Stomach (tissue), 19 donors: Measurements from ENCODE around the gene UNC5A. TPM values are rescaled to one million over a fixed set of nuclear protein-coding genes. Genes with fewer than 3 reads are reported as not detected.

Experiments
- DNase-seq, 2 donors: peaks; one replicate each; pipeline versions ENCODE4 v3.0.0 to v3.0.0-alpha.2; 2013 to 2019
- H3K27ac ChIP-seq, 5 donors: fragments of 200-600 bp in 4 of 5; sonication (generic) in 4 of 5; one replicate each; pipeline ENCODE4 v1.5.1; 2013 to 2019; ENCODE audit warnings: mild to moderate bottlenecking in 1 of 5, moderate library complexity in 1 of 5
- H3K27me3 ChIP-seq, 3 donors: fragments of 200-600 bp; sonication (generic); one replicate each; pipeline ENCODE4 v1.5.1; 2017 to 2019; ENCODE audit warnings: mixed run types in 1 of 3
- H3K36me3 ChIP-seq, 4 donors: fragments of 200-600 bp; sonication (generic); 1 replicate in 3 of 4; 2 replicates in 1 of 4; pipeline ENCODE4 v1.5.1; 2016 to 2019
- H3K4me1 ChIP-seq, 4 donors: fragments of 200-600 bp; sonication (generic); one replicate each; pipeline ENCODE4 v1.5.1; 2016 to 2019
- H3K4me3 ChIP-seq, 4 donors: fragments of 200-600 bp; sonication (generic) in 3 of 4; one replicate each; pipeline ENCODE4 v1.5.1; 2016 to 2019; ENCODE audit warnings: mild to moderate bottlenecking in 1 of 4
- H3K9me3 ChIP-seq, 4 donors: fragments of 200-600 bp; sonication (generic); one replicate each; pipeline ENCODE4 v1.5.1; 2016 to 2019
- EP300 ChIP-seq: sonication (generic); formaldehyde crosslinking; IDR thresholded peaks from one replicate; pipeline ENCODE4 v1.6.1; 2017; ENCODE audit warnings: antibody characterized with exemption
- POLR2A ChIP-seq, 4 donors: fragments of 450-650 bp; IDR thresholded peaks; one replicate each; pipeline ENCODE4 v1.6.1; 2016; ENCODE audit warnings: antibody characterized with exemption in 4 of 4, control low read depth in 2 of 4, mild to moderate bottlenecking in 1 of 4, moderate library complexity in 1 of 4
- POLR2AphosphoS5 ChIP-seq, 3 donors: sonication (generic); formaldehyde crosslinking; IDR thresholded peaks; one replicate each; pipeline ENCODE4 v1.6.1; 2016; ENCODE audit warnings: antibody characterized with exemption in 3 of 3
- WGBS, 5 donors: extraction: QIAGEN DNeasy Blood & Tissue Kit in 3 of 5; methylation state at CpG; one replicate each; pipeline versions ENCODE4 v1.1.5 to v1.1.7; 2013 to 2018; 5-methylcytosine and 5-hydroxymethylcytosine counted together
- intact Hi-C: fragments of 100-400 bp; cut with DNase I; formaldehyde crosslinking; loops from one replicate; pipeline ENCODE4 v1.15.1; 2023; ENCODE audit warnings: low total_unique reads
- long read RNA-seq, 10 donors: transcript quantifications; one replicate each; lab custom pipeline, GENCODE V29; 2026
- polyA plus RNA-seq, 3 donors: library from polyadenylated mRNA; stranded (reverse); fragments of 200-250 nt; gene quantifications; one replicate each; pipeline ENCODE4 v1.2.3, GENCODE V29; 2013
- total RNA-seq, 5 donors: library from RNA; depleted of rRNA; stranded (reverse); fragments of >200 nt; gene quantifications; one replicate each; pipeline versions ENCODE4 v1.1.0 to v1.2.3, GENCODE V29; 2014 to 2016
- TF ChIP-seq, protein P1 (sequence below), 7 experiments: fragments of 450-650 bp in 4 of 7; fragments of 200-600 bp in 3 of 7; sonication (generic) in 3 of 7; IDR thresholded peaks; one replicate each; pipeline ENCODE4 v1.5.1; 2016 to 2019; ENCODE audit warnings: antibody characterized with exemption in 7 of 7, control low read depth in 2 of 7, mild to moderate bottlenecking in 1 of 7
- donor health status: healthy with polysubstance abuse.
- donor health status: Bipolar disorder and iron deficiency.
- donor health status: healthy.

Gene UNC5A
- total RNA-seq (under 1 TPM in 2 of 5 donors, not detected in 3; 0.55 to 0.72 TPM), polyA plus RNA-seq (under 1 TPM in 2 of 3 donors, not detected in 1; 0.08 to 0.37 TPM)
- long read RNA-seq, donor 1 = 0 reads
- long read RNA-seq, donor 2 = 0 reads
- long read RNA-seq, donor 3 = 0 reads
- long read RNA-seq, donor 4 = 0 reads
- long read RNA-seq, donor 5 = 0 reads
- long read RNA-seq, donor 6, partial matches to known transcripts = 0 of 1 reads
- long read RNA-seq, donor 6, other reads (novel, unspliced or antisense) = 0 of 1 reads
- long read RNA-seq, donor 7 = 0 reads
- long read RNA-seq, donor 8 = 0 reads
- long read RNA-seq, donor 9 = 0 reads
- long read RNA-seq, donor 10 = 0 reads

- Histone ChIP-seq H3K27me3 (peaks cover 24 to 97% (median 57%) of the 10 kb centered on the region in 3 donors), H3K36me3 (no peaks in the 10 kb centered on the region), H3K27ac (no peak within 1 kb of the TSS), H3K4me3 (peak within 1 kb of the TSS; percentile 35 to 48 (median 42)), H3K9me3 (no peaks in the 10 kb centered on the region), H3K4me1 (peaks cover 14 to 26% (median 21%) of the 10 kb centered on the region in 4 donors)
- intact Hi-C loops = no loop called here
- TF ChIP-seq POLR2AphosphoS5 (IDR thresholded peaks at IDR 0.05) (no peak), EP300 (no peak), POLR2A (IDR thresholded peaks at IDR 0.05) (no peak)
- TF ChIP-seq, protein P1, sequence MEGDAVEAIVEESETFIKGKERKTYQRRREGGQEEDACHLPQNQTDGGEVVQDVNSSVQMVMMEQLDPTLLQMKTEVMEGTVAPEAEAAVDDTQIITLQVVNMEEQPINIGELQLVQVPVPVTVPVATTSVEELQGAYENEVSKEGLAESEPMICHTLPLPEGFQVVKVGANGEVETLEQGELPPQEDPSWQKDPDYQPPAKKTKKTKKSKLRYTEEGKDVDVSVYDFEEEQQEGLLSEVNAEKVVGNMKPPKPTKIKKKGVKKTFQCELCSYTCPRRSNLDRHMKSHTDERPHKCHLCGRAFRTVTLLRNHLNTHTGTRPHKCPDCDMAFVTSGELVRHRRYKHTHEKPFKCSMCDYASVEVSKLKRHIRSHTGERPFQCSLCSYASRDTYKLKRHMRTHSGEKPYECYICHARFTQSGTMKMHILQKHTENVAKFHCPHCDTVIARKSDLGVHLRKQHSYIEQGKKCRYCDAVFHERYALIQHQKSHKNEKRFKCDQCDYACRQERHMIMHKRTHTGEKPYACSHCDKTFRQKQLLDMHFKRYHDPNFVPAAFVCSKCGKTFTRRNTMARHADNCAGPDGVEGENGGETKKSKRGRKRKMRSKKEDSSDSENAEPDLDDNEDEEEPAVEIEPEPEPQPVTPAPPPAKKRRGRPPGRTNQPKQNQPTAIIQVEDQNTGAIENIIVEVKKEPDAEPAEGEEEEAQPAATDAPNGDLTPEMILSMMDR (IDR thresholded peaks at IDR 0.05) = no peak
- DNase-seq = peak in 1 of 2 donors; percentile 85
- WGBS, 5 donors = 0 to 2% (median 1%) methylated on average over 13 to 64 of the region's 65 CpGs; no CpG with 5 or more reads in 1 of the 5 donors
Measured at GRCh38 chr5:176810081-176810597, at the start of gene UNC5A. UNC5A (plus strand) TSS chr5:176810559; CDS start chr5:176810751, 192 bp downstream.

DNA sequence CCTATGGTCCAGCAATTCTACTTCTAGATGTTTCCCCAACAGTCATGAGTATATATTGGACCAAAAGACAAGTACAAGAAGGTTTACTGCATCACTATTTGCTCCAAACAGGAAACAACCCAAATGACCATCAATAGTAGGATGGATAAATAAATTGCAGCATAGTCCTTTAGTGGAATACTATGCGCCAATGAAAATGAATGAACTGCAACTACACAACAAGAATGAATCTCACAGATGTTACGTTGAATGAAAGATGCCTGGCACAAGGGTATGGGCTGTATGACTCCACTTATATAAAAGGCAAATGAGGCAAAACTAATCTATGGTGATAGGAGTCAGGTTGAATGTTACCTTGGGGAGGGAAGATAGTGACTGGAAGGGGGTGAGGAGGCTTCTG is 48.6 kb upstream of the UNC5A start:
- Histone ChIP-seq H3K4me1 (no peaks in the 10 kb centered on the region), H3K27me3 (peaks cover 0 to 14% (median 0%) of the 10 kb centered on the region in 3 donors), H3K27ac (no peak overlapping the region), H3K36me3 (no peaks in the 10 kb centered on the region), H3K9me3 (peaks cover 0 to 19% (median 18%) of the 10 kb centered on the region in 4 donors), H3K4me3 (no peak overlapping the region)
- no peak for TF ChIP-seq POLR2AphosphoS5 (IDR thresholded peaks at IDR 0.05)
- TF ChIP-seq EP300 = no peak
- no peak for TF ChIP-seq POLR2A (IDR thresholded peaks at IDR 0.05)
- TF ChIP-seq, protein P1 (IDR thresholded peaks at IDR 0.05) = no peak
- intact Hi-C loops = no loop called here
- 82 to 93% (median 91%) methylated on average over 2 of the region's 2 CpGs for WGBS, 5 donors
- DNase-seq = no peak

GRCh38 chr5:176762489-176762888 is 47.9 kb upstream of the UNC5A start:
- WGBS, 5 donors = 52 to 62% (median 55%) methylated on average over 9 of the region's 9 CpGs
- intact Hi-C loops = no loop called here
- no peak overlapping the region for H3K4me3 ChIP-seq
- no peak for TF ChIP-seq POLR2A (IDR thresholded peaks at IDR 0.05)
- no peak for TF ChIP-seq EP300
- TF ChIP-seq, protein P1 (IDR thresholded peaks at IDR 0.05) = no peak
- no peak for TF ChIP-seq POLR2AphosphoS5 (IDR thresholded peaks at IDR 0.05)
- no peaks in the 10 kb centered on the region for H3K4me1 ChIP-seq
- no peaks in the 10 kb centered on the region for H3K36me3 ChIP-seq
- no peak overlapping the region for H3K27ac ChIP-seq
- peaks cover 0 to 21% (median 0%) of the 10 kb centered on the region in 3 donors for H3K27me3 ChIP-seq
- DNase-seq = no peak
- peaks cover 0 to 21% (median 17%) of the 10 kb centered on the region in 4 donors for H3K9me3 ChIP-seq

- H3K9me3 ChIP-seq = peaks cover 0 to 21% (median 15%) of the 10 kb centered on the region in 4 donors
- no peaks in the 10 kb centered on the region for H3K4me1 ChIP-seq
- H3K27ac ChIP-seq = no peak overlapping the region
- 88 to 95% (median 90%) methylated on average over 1 of the region's 1 CpG for WGBS, 5 donors
- no peak for DNase-seq
- no peaks in the 10 kb centered on the region for H3K36me3 ChIP-seq
- intact Hi-C loops = no loop called here
- peaks cover 0 to 49% (median 7%) of the 10 kb centered on the region in 3 donors for H3K27me3 ChIP-seq
- no peak for TF ChIP-seq EP300
- TF ChIP-seq, protein P1 (IDR thresholded peaks at IDR 0.05) = no peak
- TF ChIP-seq POLR2A (IDR thresholded peaks at IDR 0.05) = no peak
- no peak for TF ChIP-seq POLR2AphosphoS5 (IDR thresholded peaks at IDR 0.05)
- no peak overlapping the region for H3K4me3 ChIP-seq
Measured at GRCh38 chr5:176765687-176766086, 44.7 kb upstream of the UNC5A start.
